Measurements from ENCODE around the gene NBPF20.

GRCh38 chr1:145425436-145426029 is at the start of gene NBPF20:
- TF ChIP-seq ZNF565 (CRISPR knock-in tag; conservative IDR thresholded peaks at IDR 0.05; ENCODE audit: low read depth), result no peak
- no peak for TF ChIP-seq ZC3H10 (CRISPR knock-in tag; IDR thresholded peaks at IDR 0.05)
- no peak for TF ChIP-seq ZFP3 (CRISPR knock-in tag; IDR thresholded peaks at IDR 0.05)
- TF ChIP-seq ZNF70 (CRISPR knock-in tag; IDR thresholded peaks at IDR 0.05), result no peak
- no peak for TF ChIP-seq CREB5 (CRISPR knock-in tag; IDR thresholded peaks at IDR 0.05; ENCODE audit: low read depth)
- no peak for TF ChIP-seq ESRRG (CRISPR knock-in tag; IDR thresholded peaks at IDR 0.05)
- no peak for TF ChIP-seq ARNTL (CRISPR knock-in tag; IDR thresholded peaks at IDR 0.05; ENCODE audit: borderline replicate concordance, low read depth)
- TF ChIP-seq OSR1 (CRISPR knock-in tag; IDR thresholded peaks at IDR 0.05), result no peak
- no peak for TF ChIP-seq PATZ1 (CRISPR knock-in tag; IDR thresholded peaks at IDR 0.05; ENCODE audit: borderline replicate concordance)
- TF ChIP-seq CSRNP3 (CRISPR knock-in tag; IDR thresholded peaks at IDR 0.05), result no peak
- no peak for TF ChIP-seq ISL1 (CRISPR knock-in tag; IDR thresholded peaks at IDR 0.05)
- no peak for TF ChIP-seq SNAI2 (CRISPR knock-in tag; IDR thresholded peaks at IDR 0.05)

Measured in SK-N-SH treated with all-trans-retinoic acid at 6 μM for 48 hours (cell line).